Ishikawa (cell line): ENCODE measurements around the gene ZNF366.

ENCODE experiments used
- CREB1 ChIP-seq: IDR thresholded peaks from 2 replicates; pipeline ENCODE4 v1.6.1; 2012; ENCODE audit warnings: low read depth
- EGR1 ChIP-seq: IDR thresholded peaks from 2 replicates; pipeline ENCODE4 v1.6.1; 2012
- EP300 ChIP-seq: IDR thresholded peaks from 2 replicates; pipeline ENCODE4 v1.6.1; 2012; ENCODE audit warnings: borderline replicate concordance
- FOXM1 ChIP-seq: IDR thresholded peaks from 2 replicates; pipeline ENCODE4 v1.6.1; 2012; ENCODE audit warnings: low read depth, borderline replicate concordance
- MAX ChIP-seq: IDR thresholded peaks from 2 replicates; pipeline ENCODE4 v1.6.1; 2012
- NFIC ChIP-seq: IDR thresholded peaks from 2 replicates; pipeline ENCODE4 v1.6.1; 2012
- RAD21 ChIP-seq: IDR thresholded peaks from 2 replicates; pipeline ENCODE4 v1.6.1; 2012; ENCODE audit warnings: low read depth
- REST ChIP-seq: IDR thresholded peaks from 2 replicates; pipeline ENCODE4 v1.6.1; 2012; ENCODE audit warnings: low read depth, mild to moderate bottlenecking
- TAF1 ChIP-seq: IDR thresholded peaks from 2 replicates; pipeline ENCODE4 v1.6.1; 2012; ENCODE audit warnings: low read depth, mild to moderate bottlenecking
- YY1 ChIP-seq: IDR thresholded peaks from 2 replicates; pipeline ENCODE4 v1.6.1; 2012; ENCODE audit warnings: low read depth

GRCh38 chr5:72499090-72499489 is 8.1 kb downstream of the ZNF366 start:
- TF ChIP-seq REST: no peak
- no peak for TF ChIP-seq NFIC
- no peak for TF ChIP-seq EP300
- no peak for TF ChIP-seq TAF1
- TF ChIP-seq EGR1: no peak
- no peak for TF ChIP-seq CREB1
- no peak for TF ChIP-seq MAX
- TF ChIP-seq FOXM1: no peak
- TF ChIP-seq YY1: no peak
- no peak for TF ChIP-seq RAD21
